Activated naive CD4-positive, alpha-beta T cell treated with anti-CD3 and anti-CD28 coated beads, Interleukin-2, amount 50 U/mL, for 24 hours (primary cell): ENCODE results near the gene SMAD5.

ENCODE experiments used
- H3K27ac Mint-ChIP-seq: one replicate; pipeline ENCODE4 v1.8.0; 2021; ENCODE audit warnings: mild to moderate bottlenecking, mixed read lengths
- H3K27me3 Mint-ChIP-seq: one replicate; pipeline ENCODE4 v1.8.0; 2021; ENCODE audit warnings: mixed read lengths
- H3K36me3 Mint-ChIP-seq: one replicate; pipeline ENCODE4 v1.8.0; 2021; ENCODE audit warnings: mixed read lengths
- H3K4me1 Mint-ChIP-seq: one replicate; pipeline ENCODE4 v1.8.0; 2021; ENCODE audit warnings: mixed read lengths
- H3K4me3 Mint-ChIP-seq: one replicate; pipeline ENCODE4 v1.8.0; 2021; ENCODE audit warnings: mild to moderate bottlenecking, mixed read lengths
- H3K9me3 Mint-ChIP-seq: one replicate; pipeline ENCODE4 v1.8.0; 2021; ENCODE audit warnings: mixed read lengths

Gene SMAD5

DNA sequence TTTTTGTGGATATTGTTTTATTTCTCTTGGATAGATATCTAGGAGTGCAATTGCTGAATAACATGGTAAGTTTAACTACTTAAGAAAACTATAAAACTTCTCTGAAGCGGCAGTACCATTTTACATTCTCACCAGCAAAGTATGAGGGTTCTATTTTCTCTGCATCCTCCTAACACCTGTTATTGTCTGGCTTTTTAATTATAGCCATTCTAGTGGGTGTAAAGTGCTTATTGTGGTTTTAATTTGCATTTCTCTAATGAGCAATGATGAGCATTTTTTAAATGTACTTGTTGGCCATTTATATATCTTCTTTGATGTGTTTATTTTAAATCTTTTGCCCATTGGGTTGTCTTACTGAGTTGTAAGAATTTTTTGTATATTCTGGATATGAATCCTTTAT, 31.6 kb downstream of the SMAD5 start:
- H3K27ac Mint-ChIP-seq: no peak overlapping the region
- no peaks in the 10 kb centered on the region for H3K36me3 Mint-ChIP-seq

GRCh38 chr5:136166909-136167308, 34.3 kb downstream of the SMAD5 start:
- Mint-ChIP-seq H3K27me3 (peaks cover 7% of the 10 kb centered on the region), H3K36me3 (no peaks in the 10 kb centered on the region), H3K27ac (no peak overlapping the region), H3K4me3 (no peak overlapping the region), H3K4me1 (no peaks in the 10 kb centered on the region), H3K9me3 (no peaks in the 10 kb centered on the region)

More for the DNA sequence above, 31.6 kb downstream of the SMAD5 start:
- no peaks in the 10 kb centered on the region for H3K4me1 Mint-ChIP-seq
- H3K9me3 Mint-ChIP-seq: no peaks in the 10 kb centered on the region
- no peak overlapping the region for H3K4me3 Mint-ChIP-seq
- H3K27me3 Mint-ChIP-seq: peaks cover 4% of the 10 kb centered on the region

- Mint-ChIP-seq H3K27me3 (peaks cover 9% of the 10 kb centered on the region), H3K4me3 (no peak overlapping the region), H3K36me3 (no peaks in the 10 kb centered on the region), H3K4me1 (no peaks in the 10 kb centered on the region), H3K9me3 (no peaks in the 10 kb centered on the region), H3K27ac (no peak overlapping the region)
Observed at GRCh38 chr5:136169218-136169617, 36.6 kb downstream of the SMAD5 start.

GRCh38 chr5:136174021-136174659, 41.5 kb downstream of the SMAD5 start:
- Mint-ChIP-seq H3K27me3 (peaks cover 6% of the 10 kb centered on the region), H3K4me1 (no peaks in the 10 kb centered on the region), H3K27ac (no peak overlapping the region), H3K36me3 (no peaks in the 10 kb centered on the region), H3K4me3 (no peak overlapping the region), H3K9me3 (no peaks in the 10 kb centered on the region)

- no peak overlapping the region for H3K27ac Mint-ChIP-seq
- peaks cover 1% of the 10 kb centered on the region for H3K27me3 Mint-ChIP-seq
- H3K9me3 Mint-ChIP-seq: no peaks in the 10 kb centered on the region
- no peaks in the 10 kb centered on the region for H3K4me1 Mint-ChIP-seq
- H3K36me3 Mint-ChIP-seq: no peaks in the 10 kb centered on the region
- H3K4me3 Mint-ChIP-seq: no peak overlapping the region
Observed at GRCh38 chr5:136182618-136183017, 50.0 kb downstream of the SMAD5 start.

DNA sequence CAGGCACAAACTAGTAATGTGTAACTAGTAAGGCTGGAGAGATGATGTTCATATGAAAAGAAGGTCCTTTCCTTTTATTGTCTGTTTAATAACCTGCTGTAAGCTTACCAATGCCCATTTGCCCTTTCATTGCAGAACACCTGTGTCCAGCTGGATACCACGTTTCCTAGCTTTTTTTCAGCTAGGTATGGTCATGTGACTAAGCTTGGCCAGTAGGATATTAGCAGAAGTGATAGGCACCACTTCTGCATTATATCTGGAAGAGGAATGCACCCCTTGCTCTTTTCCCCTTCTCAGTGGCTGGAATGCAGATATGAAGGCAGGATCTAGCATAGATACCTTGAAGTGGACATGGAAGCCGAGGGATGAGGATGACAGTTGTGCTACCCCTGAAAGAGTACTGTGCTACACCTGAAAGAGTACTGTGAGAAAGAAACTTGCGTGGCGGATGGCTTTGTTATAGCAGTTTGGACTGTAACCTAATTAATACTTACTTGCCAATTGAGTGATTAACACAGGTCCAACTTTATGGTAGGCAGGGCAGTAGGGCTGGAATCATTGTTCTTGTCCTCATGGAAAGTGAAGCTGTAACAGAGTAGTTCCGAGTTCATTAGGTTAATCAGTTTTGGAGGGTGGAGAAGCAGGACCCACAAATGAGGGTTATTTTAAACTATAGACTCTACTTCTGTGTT, 53.5 kb downstream of the SMAD5 start:
- Mint-ChIP-seq H3K4me3 (no peak overlapping the region), H3K27me3 (peaks cover 6% of the 10 kb centered on the region), H3K36me3 (no peaks in the 10 kb centered on the region), H3K4me1 (no peaks in the 10 kb centered on the region), H3K9me3 (no peaks in the 10 kb centered on the region), H3K27ac (no peak overlapping the region)

- no peak overlapping the region for H3K27ac Mint-ChIP-seq
- H3K27me3 Mint-ChIP-seq: peaks cover 13% of the 10 kb centered on the region
- no peaks in the 10 kb centered on the region for H3K36me3 Mint-ChIP-seq
- no peak overlapping the region for H3K4me3 Mint-ChIP-seq
- H3K9me3 Mint-ChIP-seq: no peaks in the 10 kb centered on the region
- H3K4me1 Mint-ChIP-seq: no peaks in the 10 kb centered on the region
Observed at GRCh38 chr5:136186796-136187195, 54.2 kb downstream of the SMAD5 start.

DNA sequence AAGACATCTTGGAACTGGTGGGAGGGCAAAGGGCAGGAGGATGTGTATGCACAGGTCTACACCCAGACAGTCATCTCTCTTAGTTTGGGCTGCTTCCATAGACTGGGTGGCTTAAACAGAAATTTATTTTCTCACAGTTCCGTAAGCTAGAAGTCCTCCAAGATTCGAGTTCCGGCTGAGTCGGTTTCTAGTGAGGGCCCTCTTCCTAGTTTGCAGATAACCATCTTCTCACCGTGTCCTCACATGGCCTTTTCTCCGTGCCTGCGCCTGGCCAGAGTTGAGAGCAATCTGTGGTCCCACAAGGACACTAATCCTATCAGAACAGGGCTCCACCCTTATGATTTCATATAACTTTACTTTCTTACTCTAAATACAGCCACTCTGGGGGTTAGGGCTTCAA, 56.2 kb downstream of the SMAD5 start:
- Mint-ChIP-seq H3K27me3 (peaks cover 15% of the 10 kb centered on the region), H3K4me1 (no peaks in the 10 kb centered on the region), H3K9me3 (no peaks in the 10 kb centered on the region), H3K27ac (no peak overlapping the region), H3K36me3 (no peaks in the 10 kb centered on the region), H3K4me3 (no peak overlapping the region)

- no peak overlapping the region for H3K4me3 Mint-ChIP-seq
- H3K9me3 Mint-ChIP-seq: no peaks in the 10 kb centered on the region
- no peak overlapping the region for H3K27ac Mint-ChIP-seq
- H3K27me3 Mint-ChIP-seq: peaks cover 21% of the 10 kb centered on the region
- H3K4me1 Mint-ChIP-seq: no peaks in the 10 kb centered on the region
- H3K36me3 Mint-ChIP-seq: no peaks in the 10 kb centered on the region
Observed at GRCh38 chr5:136190091-136190720, 57.6 kb downstream of the SMAD5 start.

DNA sequence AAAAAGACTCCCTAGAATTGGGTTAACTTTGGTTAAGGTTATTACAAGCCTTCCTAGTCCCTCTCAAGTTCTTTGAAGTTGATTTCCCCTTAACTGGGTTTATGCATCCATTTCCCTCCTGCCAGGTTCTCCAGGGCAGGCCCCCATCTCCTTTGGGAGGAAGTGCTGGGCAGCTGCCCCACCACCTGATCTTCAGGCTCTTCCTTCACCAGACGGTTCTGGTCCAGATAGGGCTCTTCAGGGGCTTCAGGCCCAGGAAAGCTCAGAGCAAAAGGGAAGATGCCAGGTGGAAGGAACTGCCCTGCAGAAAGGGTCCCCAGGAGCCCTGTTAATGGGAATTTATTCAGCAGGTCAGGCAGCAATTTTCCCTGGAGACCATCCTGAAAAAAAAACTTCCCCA, 58.3 kb downstream of the SMAD5 start:
- H3K27ac Mint-ChIP-seq: no peak overlapping the region
- H3K4me1 Mint-ChIP-seq: no peaks in the 10 kb centered on the region
- no peak overlapping the region for H3K4me3 Mint-ChIP-seq
- peaks cover 20% of the 10 kb centered on the region for H3K27me3 Mint-ChIP-seq
- H3K36me3 Mint-ChIP-seq: no peaks in the 10 kb centered on the region
- no peaks in the 10 kb centered on the region for H3K9me3 Mint-ChIP-seq

- H3K4me1 Mint-ChIP-seq: no peaks in the 10 kb centered on the region
- no peaks in the 10 kb centered on the region for H3K9me3 Mint-ChIP-seq
- H3K4me3 Mint-ChIP-seq: no peak overlapping the region
- H3K27ac Mint-ChIP-seq: no peak overlapping the region
- peaks cover 20% of the 10 kb centered on the region for H3K27me3 Mint-ChIP-seq
- H3K36me3 Mint-ChIP-seq: no peaks in the 10 kb centered on the region
Observed at GRCh38 chr5:136191304-136192014, 58.8 kb downstream of the SMAD5 start.

DNA sequence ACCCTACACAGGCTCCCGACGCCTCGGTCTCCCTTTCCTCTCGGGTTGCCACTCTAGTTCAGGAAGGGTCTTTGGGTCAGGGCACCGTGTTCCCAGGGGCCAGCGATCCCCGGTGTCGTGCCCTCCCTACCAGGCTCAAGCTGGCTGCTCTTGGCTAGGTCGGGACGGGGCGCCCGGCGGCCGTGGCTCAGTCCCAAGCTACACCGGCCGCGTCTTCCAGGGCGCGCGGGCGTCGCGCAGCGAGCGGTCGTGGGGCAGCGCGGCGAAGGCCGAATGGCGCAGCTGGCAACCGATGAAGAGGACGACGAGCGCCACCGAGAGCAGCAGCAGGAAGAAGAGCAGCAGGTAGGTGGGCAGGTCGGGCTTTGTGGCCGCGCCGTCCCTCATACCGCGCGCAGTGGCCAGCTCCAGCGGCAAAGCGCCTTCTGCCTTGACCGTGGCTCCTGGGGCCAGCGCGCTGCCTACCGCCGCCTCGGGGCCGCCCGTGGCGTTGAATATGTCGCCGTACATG, 59.4 kb downstream of the SMAD5 start:
- Mint-ChIP-seq H3K36me3 (no peaks in the 10 kb centered on the region), H3K9me3 (no peaks in the 10 kb centered on the region), H3K4me1 (no peaks in the 10 kb centered on the region), H3K27me3 (peaks cover 22% of the 10 kb centered on the region), H3K27ac (no peak overlapping the region), H3K4me3 (no peak overlapping the region)

GRCh38 chr5:136192526-136193321, 60.1 kb downstream of the SMAD5 start, which contains the start of gene SMIM32:
TSS of gene SMIM32 (minus strand) at chr5:136193162. CDS start at chr5:136192524, 638 bp downstream.
- H3K27me3 Mint-ChIP-seq: peaks cover 23% of the 10 kb centered on the region
- no peak within 1 kb of the TSS for H3K27ac Mint-ChIP-seq
- no peaks in the 10 kb centered on the region for H3K36me3 Mint-ChIP-seq
- H3K4me1 Mint-ChIP-seq: no peaks in the 10 kb centered on the region
- no peaks in the 10 kb centered on the region for H3K9me3 Mint-ChIP-seq
- no peak within 1 kb of the TSS for H3K4me3 Mint-ChIP-seq

DNA sequence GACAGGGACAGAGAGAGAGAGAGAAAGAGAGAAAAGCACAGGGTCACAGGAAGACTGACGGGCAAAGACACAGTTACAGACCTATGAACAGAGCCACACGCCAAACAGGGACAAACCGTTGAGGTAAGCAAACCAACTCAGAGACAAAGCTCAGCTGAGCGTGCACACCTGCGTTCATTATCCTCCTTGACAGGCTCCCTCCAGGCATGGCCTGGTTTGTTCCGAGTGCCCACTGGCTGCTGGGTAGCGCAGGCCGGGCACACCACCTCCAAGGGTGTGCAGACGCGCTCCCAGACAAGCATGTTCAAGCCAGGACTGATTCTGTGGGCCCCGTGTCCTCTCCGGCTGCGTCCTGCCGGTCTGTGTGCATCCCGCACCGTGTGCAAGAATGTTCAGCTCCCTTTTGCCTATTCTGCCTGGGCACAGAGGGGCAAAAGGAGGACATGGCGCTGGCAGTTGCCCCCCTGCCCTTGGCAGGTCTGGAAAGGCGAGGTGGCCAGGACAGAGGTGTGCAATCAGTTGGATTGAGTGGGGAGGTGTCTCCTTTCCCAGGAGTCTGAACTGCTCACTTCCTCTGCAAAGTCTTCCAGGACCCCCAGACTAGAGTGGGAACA, 60.8 kb downstream of the SMAD5 start:
- Mint-ChIP-seq H3K4me1 (no peaks in the 10 kb centered on the region), H3K9me3 (no peaks in the 10 kb centered on the region), H3K36me3 (no peaks in the 10 kb centered on the region), H3K27ac (no peak overlapping the region), H3K27me3 (peaks cover 23% of the 10 kb centered on the region), H3K4me3 (no peak overlapping the region)

DNA sequence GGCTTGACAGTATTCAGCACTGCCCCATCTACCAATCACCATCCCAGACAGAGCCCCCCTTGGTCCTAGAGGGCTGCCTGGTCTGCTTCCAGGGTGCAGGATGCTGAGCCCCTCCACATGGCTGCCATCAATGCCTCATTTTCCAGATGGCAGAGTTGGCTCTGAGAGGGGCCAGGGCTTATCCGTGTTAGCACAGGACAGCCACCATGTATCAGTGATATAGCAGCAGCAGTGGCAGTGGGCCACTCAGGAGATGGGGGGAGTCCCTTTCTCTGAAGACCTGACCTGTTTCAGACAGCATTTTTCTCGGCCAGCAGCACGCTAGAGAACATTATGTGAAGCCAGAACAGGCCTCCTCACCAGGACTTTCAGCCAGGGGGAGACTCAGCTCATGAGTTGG, 61.9 kb downstream of the SMAD5 start:
- no peaks in the 10 kb centered on the region for H3K36me3 Mint-ChIP-seq
- H3K27ac Mint-ChIP-seq: no peak overlapping the region
- peaks cover 23% of the 10 kb centered on the region for H3K27me3 Mint-ChIP-seq
- H3K4me1 Mint-ChIP-seq: no peaks in the 10 kb centered on the region
- no peak overlapping the region for H3K4me3 Mint-ChIP-seq
- H3K9me3 Mint-ChIP-seq: no peaks in the 10 kb centered on the region
